Endothelial cell of umbilical vein (primary cell): ENCODE measurements around the gene MEGF11. TPM values are rescaled to one million over a fixed set of nuclear protein-coding genes. Genes with fewer than 3 reads are reported as not detected.

Experiments used
- BruUV-seq: library from RNA; stranded (reverse); fragments of 400-500 nt; replicated peaks from 2 replicates; lab custom pipeline; 2021; lab: Mats Ljungman, UMichigan
- CTCF ChIA-PET: fragments of 300-600, 350-600 bp; sonication (Branson Sonifier 250); formaldehyde crosslinking; loops from one replicate; lab custom pipeline; 2021; ENCODE audit warnings: antibody characterized with exemption, inconsistent platforms; lab: Charles Lee
- POLR2A ChIA-PET: fragments of 300-600, 350-600 bp; sonication (Branson Sonifier 250); formaldehyde crosslinking; loops from one replicate; lab custom pipeline; 2021; ENCODE audit warnings: antibody characterized with exemption, inconsistent platforms; lab: Charles Lee
- DNase-seq: peaks from one replicate; pipeline ENCODE4 v3.0.0-alpha.2; 2011; ENCODE audit warnings: low read depth, low spot score
- FAIRE-seq: peaks from 2 replicates; lab custom pipeline; 2011; peaks lifted over from hg19 to GRCh38; lab: Jason Lieb, UNC
- H2AFZ ChIP-seq: 2 replicates; pipeline ENCODE4 v1.6.0; 2012; ENCODE audit warnings: low read depth, low read length, control low read depth, inconsistent platforms
- H3K27ac ChIP-seq: 2 replicates; pipeline ENCODE4 v1.5.1; 2011; ENCODE audit warnings: low read depth, mild to moderate bottlenecking, control low read depth, low read length, moderate library complexity; ENCODE audit not compliant: insufficient read depth
- H3K27me3 ChIP-seq, 2 experiments: 2 replicates each; pipeline versions ENCODE4 v1.6.0 to v1.6.1; 2011; ENCODE audit warnings: low read length in 2 of 2, mixed read lengths in 1 of 2; ENCODE audit not compliant: control insufficient read depth in 2 of 2, insufficient read depth in 2 of 2
- H3K36me3 ChIP-seq, 2 experiments: 2 replicates in 1 of 2; 3 replicates in 1 of 2; pipeline ENCODE4 v1.5.1; 2011; ENCODE audit warnings: low read length in 2 of 2, mild to moderate bottlenecking in 1 of 2, moderate library complexity in 1 of 2; ENCODE audit not compliant: control insufficient read depth in 2 of 2, insufficient read depth in 2 of 2; ENCODE audit errors: extremely low read depth in 1 of 2
- H3K4me1 ChIP-seq: 3 replicates; pipeline ENCODE4 v1.5.1; 2011; ENCODE audit warnings: mild to moderate bottlenecking, low read length; ENCODE audit not compliant: control insufficient read depth, insufficient read depth; ENCODE audit errors: extremely low read depth
- H3K4me2 ChIP-seq: 2 replicates; pipeline ENCODE4 v1.6.1; 2011; ENCODE audit warnings: low read length, control low read depth, mixed read lengths; ENCODE audit not compliant: insufficient read depth
- H3K4me3 ChIP-seq, 3 experiments: fragments of 200-600 bp in 1 of 3; sonication (generic), shearing (Covaris generic) in 1 of 3; replicated peaks in 1 of 3; 2 replicates each; pipeline ENCODE4 v1.5.1; 2011 to 2016; ENCODE audit warnings: control low read depth in 3 of 3, low read length in 3 of 3, mild to moderate bottlenecking in 2 of 3, inconsistent platforms in 1 of 3, low read depth in 1 of 3, moderate library complexity in 1 of 3; ENCODE audit not compliant: insufficient read depth in 1 of 3
- H3K79me2 ChIP-seq: 2 replicates; pipeline ENCODE4 v1.6.0; 2012; ENCODE audit warnings: low read length, inconsistent platforms; ENCODE audit not compliant: control insufficient read depth, insufficient read depth
- H3K9ac ChIP-seq: replicated peaks from 2 replicates; pipeline ENCODE3; 2011; ENCODE audit warnings: low read length, control low read depth; ENCODE audit not compliant: insufficient read depth; ENCODE audit errors: extremely low read depth
- H3K9me1 ChIP-seq: replicated peaks from 3 replicates; pipeline ENCODE4 v1.6.0; 2011; ENCODE audit warnings: mild to moderate bottlenecking, low read length; ENCODE audit not compliant: control insufficient read depth, insufficient read depth; ENCODE audit errors: extremely low read depth
- H3K9me3 ChIP-seq: replicated peaks from 2 replicates; pipeline ENCODE4 v1.5.1; 2012; ENCODE audit warnings: low read length, inconsistent platforms; ENCODE audit not compliant: control insufficient read depth, insufficient read depth
- H4K20me1 ChIP-seq: replicated peaks from 2 replicates; pipeline ENCODE3; 2011; ENCODE audit warnings: mild to moderate bottlenecking, low read length; ENCODE audit not compliant: control insufficient read depth, insufficient read depth; ENCODE audit errors: extremely low read depth
- EZH2 ChIP-seq: IDR thresholded peaks from 2 replicates; pipeline ENCODE4 v1.6.1; 2012; ENCODE audit warnings: borderline replicate concordance, low read depth, mild to moderate bottlenecking, moderate library complexity, low read length, inconsistent platforms; ENCODE audit not compliant: severe bottlenecking
- POLR2A ChIP-seq: IDR thresholded peaks from 2 replicates; pipeline ENCODE4 v1.6.1; 2012; ENCODE audit warnings: low read depth, mild to moderate bottlenecking, control low read depth, low read length
- POLR2AphosphoS5 ChIP-seq: IDR thresholded peaks from 2 replicates; pipeline ENCODE4 v1.6.1; 2012; ENCODE audit warnings: low read depth, mild to moderate bottlenecking, control low read depth, low read length, moderate library complexity; ENCODE audit not compliant: insufficient read depth
- dilution Hi-C: fragments of 300-500 bp; cut with MboI; formaldehyde crosslinking; loops from one replicate; pipeline ENCODE4 v1.15.0; 2019; ENCODE audit warnings: low sequenced_read_pairs; ENCODE audit not compliant: extremely low pct_ligation_motif_present
- intact Hi-C: fragments of 100-400 bp; cut with micrococcal nuclease; formaldehyde crosslinking; loops from one replicate; pipeline ENCODE4 v1.10.0; 2022
- polyA plus RNA-seq, 4 experiments: library from polyadenylated mRNA; depleted of rRNA in 3 of 4; stranded (reverse) in 3 of 4; unstranded in 1 of 4; fragments of >200 nt; gene quantifications; 2 replicates each; pipeline versions ENCODE4 v1.2.1 to v1.2.3, GENCODE V29; 2011 to 2012; ENCODE audit warnings: missing spikeins in 1 of 4
- total RNA-seq: library from RNA; stranded (reverse); gene quantifications from 2 replicates; pipeline ENCODE4 v1.2.3, GENCODE V29; 2021
- TF ChIP-seq, protein P1 (sequence below), 2 donors: IDR thresholded peaks; 1 replicate in 1 of 2; 2 replicates in 1 of 2; pipeline ENCODE4 v1.5.1; 2011; ENCODE audit warnings: low read length in 2 of 2, mild to moderate bottlenecking in 2 of 2, moderate library complexity in 2 of 2, control low read depth in 1 of 2, inconsistent platforms in 1 of 2, low read depth in 1 of 2; ENCODE audit not compliant: insufficient read depth in 1 of 2; ENCODE audit errors: extremely low read depth in 1 of 2

Gene MEGF11
- total and polyA plus RNA-seq, 2 donors (not counting 3 experiments of a cell fraction or from before 2014, with no cell fraction given): not detected

DNA sequence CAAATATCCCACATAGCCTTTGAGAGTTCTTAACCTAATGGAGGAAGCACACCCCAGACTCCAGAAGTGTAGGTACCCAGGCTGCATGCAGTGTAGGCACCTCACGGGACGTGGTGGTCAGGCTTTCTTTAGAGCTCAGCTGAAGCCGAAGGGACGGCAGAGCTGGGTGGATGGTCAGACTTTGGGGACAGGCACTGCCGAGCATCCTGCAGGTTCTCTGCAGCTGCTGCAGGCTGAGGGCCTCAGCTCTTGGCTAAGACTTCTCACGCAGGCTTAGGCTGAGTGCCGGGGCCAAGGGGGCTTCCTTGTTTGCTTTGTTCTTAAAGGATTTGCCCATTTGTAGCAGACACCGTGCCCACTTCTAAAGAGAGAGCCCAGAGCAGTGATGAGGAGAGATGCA is 207.2 kb downstream of the MEGF11 start:
- Histone ChIP-seq H3K9ac (no peak overlapping the region), H3K9me3 (no peaks in the 10 kb centered on the region), H3K27ac (no peak overlapping the region), H3K79me2 (no peaks in the 10 kb centered on the region), H3K4me3 (no peak overlapping the region), H3K36me3 (no peaks in the 10 kb centered on the region), H3K9me1 (no peaks in the 10 kb centered on the region), H2AFZ (no peak overlapping the region), H3K4me2 (no peak overlapping the region), H3K4me1 (no peaks in the 10 kb centered on the region), H3K27me3 (peaks cover 0 to 3% of the 10 kb centered on the region in 2 experiments), H4K20me1 (no peaks in the 10 kb centered on the region)
- POLR2A ChIA-PET: no interaction called here
- no peak for DNase-seq
- BruUV-seq: no TSS peak
- CTCF ChIA-PET: no interaction called here
- no peak for FAIRE-seq
- intact Hi-C loops: no loop called here
- TF ChIP-seq, protein P1, sequence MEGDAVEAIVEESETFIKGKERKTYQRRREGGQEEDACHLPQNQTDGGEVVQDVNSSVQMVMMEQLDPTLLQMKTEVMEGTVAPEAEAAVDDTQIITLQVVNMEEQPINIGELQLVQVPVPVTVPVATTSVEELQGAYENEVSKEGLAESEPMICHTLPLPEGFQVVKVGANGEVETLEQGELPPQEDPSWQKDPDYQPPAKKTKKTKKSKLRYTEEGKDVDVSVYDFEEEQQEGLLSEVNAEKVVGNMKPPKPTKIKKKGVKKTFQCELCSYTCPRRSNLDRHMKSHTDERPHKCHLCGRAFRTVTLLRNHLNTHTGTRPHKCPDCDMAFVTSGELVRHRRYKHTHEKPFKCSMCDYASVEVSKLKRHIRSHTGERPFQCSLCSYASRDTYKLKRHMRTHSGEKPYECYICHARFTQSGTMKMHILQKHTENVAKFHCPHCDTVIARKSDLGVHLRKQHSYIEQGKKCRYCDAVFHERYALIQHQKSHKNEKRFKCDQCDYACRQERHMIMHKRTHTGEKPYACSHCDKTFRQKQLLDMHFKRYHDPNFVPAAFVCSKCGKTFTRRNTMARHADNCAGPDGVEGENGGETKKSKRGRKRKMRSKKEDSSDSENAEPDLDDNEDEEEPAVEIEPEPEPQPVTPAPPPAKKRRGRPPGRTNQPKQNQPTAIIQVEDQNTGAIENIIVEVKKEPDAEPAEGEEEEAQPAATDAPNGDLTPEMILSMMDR (IDR thresholded peaks at IDR 0.05; ENCODE audit: extremely low read depth in 1 of 2, insufficient read depth in 1 of 2, low read depth in 1 of 2, low read length in 2 of 2): no peak
- TF ChIP-seq POLR2A: no peak
- no peak for TF ChIP-seq EZH2
- dilution Hi-C loops: no loop called here

DNA sequence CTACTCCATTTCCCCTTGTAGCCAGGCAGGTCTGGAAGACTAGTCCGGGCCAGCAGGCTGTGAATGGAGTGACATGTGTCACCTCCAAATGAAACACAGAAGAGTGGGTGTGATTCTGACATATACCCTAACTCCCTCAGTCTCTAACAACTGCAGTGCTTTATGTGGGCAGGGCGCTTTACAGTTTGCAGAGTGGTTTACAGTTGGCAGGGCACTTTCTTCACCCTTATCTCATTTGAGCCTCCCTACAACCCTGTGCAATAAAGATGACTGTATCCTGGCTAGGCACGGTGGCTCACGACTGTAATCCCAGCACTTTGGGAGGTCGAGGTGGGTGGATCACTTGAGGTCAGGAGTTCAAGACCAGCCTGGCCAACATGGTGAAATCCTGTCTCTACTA is 208.0 kb downstream of the MEGF11 start:
- Histone ChIP-seq H3K9me1 (no peaks in the 10 kb centered on the region), H3K27me3 (peaks cover 0 to 5% of the 10 kb centered on the region in 2 experiments), H3K4me1 (no peaks in the 10 kb centered on the region), H3K4me2 (no peak overlapping the region), H3K27ac (no peak overlapping the region), H3K36me3 (no peaks in the 10 kb centered on the region), H3K79me2 (no peaks in the 10 kb centered on the region), H4K20me1 (no peaks in the 10 kb centered on the region), H3K9ac (no peak overlapping the region), H3K4me3 (no peak overlapping the region), H2AFZ (no peak overlapping the region), H3K9me3 (no peaks in the 10 kb centered on the region)
- intact Hi-C loops (no loop called here), dilution Hi-C loops (no loop called here)
- no peak for TF ChIP-seq POLR2AphosphoS5
- DNase-seq: no peak
- ChIA-PET POLR2A (no interaction called here), CTCF (no interaction called here)
- no TSS peak for BruUV-seq
- no peak for FAIRE-seq
